ENCODE data around the gene ACKR4.

The ACKR4 gene

GRCh38 chr3:132641837-132642538, 44.9 kb downstream of the ACKR4 start:
- DNase-seq (ENCODE audit: low read depth, low spot score): no peak

GRCh38 chr3:132642539-132642847, 45.4 kb downstream of the ACKR4 start:
- DNase-seq (ENCODE audit: low read depth, low spot score): no peak

- DNase-seq (ENCODE audit: low read depth, low spot score): no peak
These were observed 46.3 kb downstream of the ACKR4 start for GRCh38 chr3:132643366-132643765.

- DNase-seq (ENCODE audit: low read depth, low spot score): no peak
These were observed 48.0 kb downstream of the ACKR4 start for GRCh38 chr3:132645058-132645457.

- no peak for DNase-seq (ENCODE audit: low read depth, low spot score)
These were observed 53.1 kb downstream of the ACKR4 start for GRCh38 chr3:132650153-132650552.
